Mucosa of descending colon (tissue), 3 donors: ENCODE results near the gene DDI2. TPM values are rescaled to one million over a fixed set of nuclear protein-coding genes. Genes with fewer than 3 reads are reported as not detected.
"Not testable (repeated sequence)": the region's sequence is repeated elsewhere in the genome, so short reads cannot be mapped to it uniquely, and the experiment has no call there.

Experiments
- ATAC-seq: fragments of 200-7000 bp; cut with Tn5 transposase; one replicate; pipeline ENCODE4 v1.9.1; 2020; ENCODE audit warnings: mild to moderate bottlenecking, moderate library complexity
- DNase-seq, 3 donors: peaks; one replicate each; pipeline ENCODE4 v3.0.0-alpha.2; 2020
- H3K36me3 ChIP-seq: fragments of 200-600 bp; one replicate; pipeline ENCODE4 v1.8.0; 2021; ENCODE audit warnings: low read depth, mild to moderate bottlenecking
- H3K4me1 ChIP-seq: fragments of 200-600 bp; one replicate; pipeline ENCODE4 v1.8.0; 2021; ENCODE audit warnings: low read depth, mild to moderate bottlenecking
- H3K4me3 ChIP-seq: fragments of 200-600 bp; one replicate; pipeline ENCODE4 v1.8.0; 2021; ENCODE audit warnings: mild to moderate bottlenecking
- H3K9me3 ChIP-seq: fragments of 200-600 bp; one replicate; pipeline ENCODE4 v1.8.0; 2021; ENCODE audit warnings: mild to moderate bottlenecking
- CTCF ChIP-seq: fragments of 200-600 bp; IDR thresholded peaks from one replicate; pipeline ENCODE4 v1.8.0; 2022; ENCODE audit warnings: antibody characterized with exemption, mild to moderate bottlenecking
- intact Hi-C, 2 donors: fragments of 100-400 bp; cut with DNase I in 1 of 2; cut with micrococcal nuclease in 1 of 2; formaldehyde crosslinking; loops; one replicate each; pipeline versions ENCODE4 v1.11.0 to v1.11.1; 2022; cut with DNase I, micrococcal nuclease
- total RNA-seq, 3 donors: library from RNA; stranded (reverse); fragmentation: NEBNext Ultra II Directional in 2 of 3; extraction: Animal tissue kit (Norgen Biotek cat#: 25700) in 2 of 3; gene quantifications; one replicate each; pipeline versions ENCODE4 v1.2.1 to v1.2.4, GENCODE V29; 2021 to 2023
- donor health status: DM: no; HTN: no; CAD: no; lungs with moderate emphysema.
- donor health status: DM: no; HTN: no; CAD: no.
- donor health status: DM: no; HTN: yes; CAD: no.

The DDI2 gene
- total RNA-seq, 3 donors from 2014 or later = 33.5 to 36.2 (median 34.6) TPM

GRCh38 chr1:15650433-15650832 lies 33.2 kb downstream of the DDI2 start:
- Histone ChIP-seq H3K4me1 (no peaks in the 10 kb centered on the region), H3K9me3 (no peaks in the 10 kb centered on the region), H3K4me3 (no peak overlapping the region), H3K36me3 (no peaks in the 10 kb centered on the region)
- intact Hi-C loops = no loop called here
- ATAC-seq (no peak), DNase-seq (no peak)
- TF ChIP-seq CTCF = no peak

- H3K4me1 ChIP-seq, H3K9me3 ChIP-seq, H3K36me3 ChIP-seq, H3K4me3 ChIP-seq, ATAC-seq, DNase-seq, intact Hi-C loops: not testable (repeated sequence)
These were observed 34.9 kb downstream of the DDI2 start for GRCh38 chr1:15652130-15652529.

- Histone ChIP-seq H3K4me1 (no peaks in the 10 kb centered on the region), H3K9me3 (no peaks in the 10 kb centered on the region), H3K36me3 (no peaks in the 10 kb centered on the region), H3K4me3 (no peak overlapping the region)
- ATAC-seq (no peak), DNase-seq (no peak)
- no peak for TF ChIP-seq CTCF
- intact Hi-C loops = no loop called here
These were observed 36.9 kb downstream of the DDI2 start for GRCh38 chr1:15654091-15654690.

- Histone ChIP-seq H3K4me3 (no peak overlapping the region), H3K4me1 (no peaks in the 10 kb centered on the region), H3K36me3 (peaks cover 14% of the 10 kb centered on the region), H3K9me3 (no peaks in the 10 kb centered on the region)
- ATAC-seq (no peak), DNase-seq (no peak)
- no peak for TF ChIP-seq CTCF
- intact Hi-C loops = no loop called here
These were observed 39.2 kb downstream of the DDI2 start for GRCh38 chr1:15656464-15656863.

GRCh38 chr1:15657021-15657420 lies 39.8 kb downstream of the DDI2 start:
- H3K36me3 ChIP-seq = peaks cover 14% of the 10 kb centered on the region

GRCh38 chr1:15660151-15660550 lies 42.9 kb downstream of the DDI2 start:
- ATAC-seq (no peak), DNase-seq (no peak)
- H3K9me3 ChIP-seq = no peaks in the 10 kb centered on the region
- H3K36me3 ChIP-seq = peaks cover 14% of the 10 kb centered on the region
- H3K4me3 ChIP-seq = no peak overlapping the region
- no peak for TF ChIP-seq CTCF
- H3K4me1 ChIP-seq = no peaks in the 10 kb centered on the region
- intact Hi-C loops = no loop called here

More at GRCh38 chr1:15657021-15657420, 39.8 kb downstream of the DDI2 start:
- ATAC-seq (no peak), DNase-seq (no peak)
- H3K4me3 ChIP-seq = no peak overlapping the region
- H3K9me3 ChIP-seq = no peaks in the 10 kb centered on the region
- H3K4me1 ChIP-seq = no peaks in the 10 kb centered on the region
- no peak for TF ChIP-seq CTCF
- intact Hi-C loops = no loop called here
